Endothelial cell (in vitro differentiated cells): ENCODE measurements around the gene IL34. TPM values are rescaled to one million over a fixed set of nuclear protein-coding genes. Genes with fewer than 3 reads are reported as not detected.
A peak's percentile ranks its signal among the peaks of the same experiment; 100 is the strongest.
"Not testable (repeated sequence)": the region's sequence is repeated elsewhere in the genome, so short reads cannot be mapped to it uniquely, and the experiment has no call there.

ENCODE experiments used
- DNase-seq: peaks from one replicate; pipeline ENCODE4 v3.0.0; 2021; ENCODE audit warnings: low spot score
- H3K27ac Mint-ChIP-seq: one replicate; pipeline ENCODE4 v1.8.0; 2021; ENCODE audit warnings: mixed read lengths, inconsistent platforms; ENCODE audit not compliant: unreplicated experiment
- H3K27me3 Mint-ChIP-seq: one replicate; pipeline ENCODE4 v1.8.0; 2021; ENCODE audit warnings: mild to moderate bottlenecking, moderate library complexity, mixed read lengths, inconsistent platforms; ENCODE audit not compliant: unreplicated experiment
- H3K36me3 Mint-ChIP-seq: one replicate; pipeline ENCODE4 v1.8.0; 2021; ENCODE audit warnings: mild to moderate bottlenecking, low read depth, mixed read lengths, inconsistent platforms; ENCODE audit not compliant: unreplicated experiment
- H3K4me1 Mint-ChIP-seq: one replicate; pipeline ENCODE4 v1.8.0; 2021; ENCODE audit warnings: mild to moderate bottlenecking, mixed read lengths, inconsistent platforms; ENCODE audit not compliant: unreplicated experiment
- H3K4me3 Mint-ChIP-seq: one replicate; pipeline ENCODE4 v1.8.0; 2021; ENCODE audit warnings: mild to moderate bottlenecking, mixed read lengths, inconsistent platforms; ENCODE audit not compliant: unreplicated experiment
- H3K9me3 Mint-ChIP-seq: one replicate; pipeline ENCODE4 v1.8.0; 2021; ENCODE audit warnings: mixed read lengths, inconsistent platforms; ENCODE audit not compliant: unreplicated experiment
- total RNA-seq: library from RNA; stranded (reverse); fragmentation: NEBNext Ultra II Directional; extraction: Animal tissue kit (Norgen Biotek cat#: 25700); gene quantifications from one replicate; pipeline ENCODE4 v1.2.1, GENCODE V29; 2021; ENCODE audit not compliant: unreplicated experiment
- TF ChIP-seq, protein P1 (sequence below): fragments of 200-600 bp; sonication (generic); IDR thresholded peaks from one replicate; pipeline ENCODE4 v1.5.0; 2021; ENCODE audit warnings: antibody characterized with exemption; ENCODE audit not compliant: unreplicated experiment

IL34 gene
- total RNA-seq, 1 donor from 2014 or later, result 1.6 TPM

GRCh38 chr16:70642633-70643032 is 3.7 kb upstream of the IL34 start:
- no peaks in the 10 kb centered on the region for H3K27me3 Mint-ChIP-seq
- TF ChIP-seq, protein P1, sequence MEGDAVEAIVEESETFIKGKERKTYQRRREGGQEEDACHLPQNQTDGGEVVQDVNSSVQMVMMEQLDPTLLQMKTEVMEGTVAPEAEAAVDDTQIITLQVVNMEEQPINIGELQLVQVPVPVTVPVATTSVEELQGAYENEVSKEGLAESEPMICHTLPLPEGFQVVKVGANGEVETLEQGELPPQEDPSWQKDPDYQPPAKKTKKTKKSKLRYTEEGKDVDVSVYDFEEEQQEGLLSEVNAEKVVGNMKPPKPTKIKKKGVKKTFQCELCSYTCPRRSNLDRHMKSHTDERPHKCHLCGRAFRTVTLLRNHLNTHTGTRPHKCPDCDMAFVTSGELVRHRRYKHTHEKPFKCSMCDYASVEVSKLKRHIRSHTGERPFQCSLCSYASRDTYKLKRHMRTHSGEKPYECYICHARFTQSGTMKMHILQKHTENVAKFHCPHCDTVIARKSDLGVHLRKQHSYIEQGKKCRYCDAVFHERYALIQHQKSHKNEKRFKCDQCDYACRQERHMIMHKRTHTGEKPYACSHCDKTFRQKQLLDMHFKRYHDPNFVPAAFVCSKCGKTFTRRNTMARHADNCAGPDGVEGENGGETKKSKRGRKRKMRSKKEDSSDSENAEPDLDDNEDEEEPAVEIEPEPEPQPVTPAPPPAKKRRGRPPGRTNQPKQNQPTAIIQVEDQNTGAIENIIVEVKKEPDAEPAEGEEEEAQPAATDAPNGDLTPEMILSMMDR, result no peak
- no peaks in the 10 kb centered on the region for H3K36me3 Mint-ChIP-seq
- H3K4me3 Mint-ChIP-seq, result no peak overlapping the region
- no peak overlapping the region for H3K27ac Mint-ChIP-seq
- H3K9me3 Mint-ChIP-seq, result no peaks in the 10 kb centered on the region
- DNase-seq, result no peak
- H3K4me1 Mint-ChIP-seq, result no peaks in the 10 kb centered on the region

DNA sequence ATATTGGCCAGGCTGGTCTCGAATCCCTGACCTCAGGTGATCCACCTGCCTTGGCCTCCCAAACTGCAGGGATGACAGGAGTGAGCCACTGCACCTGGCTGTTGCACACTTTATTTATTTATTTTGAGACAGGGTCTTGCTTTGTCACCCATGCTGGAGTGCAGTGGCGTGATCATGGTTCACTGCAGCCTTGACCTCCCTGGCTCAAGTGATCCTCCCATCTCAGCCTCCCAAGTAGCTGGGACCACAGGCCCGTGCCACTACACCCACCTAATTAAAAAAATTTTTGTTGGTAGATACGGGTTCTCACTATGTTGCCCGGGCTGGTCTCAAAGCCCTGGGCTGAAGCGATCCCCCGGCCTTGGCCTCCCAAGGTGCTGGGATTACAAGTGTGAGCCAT is 3.1 kb upstream of the IL34 start:
- H3K27me3 Mint-ChIP-seq, result not testable (repeated sequence)

GRCh38 chr16:70644763-70645597 is 1.4 kb upstream of the IL34 start:
- no peak overlapping the region for H3K27ac Mint-ChIP-seq
- peaks cover 8% of the 10 kb centered on the region for H3K9me3 Mint-ChIP-seq
- no peak overlapping the region for H3K4me3 Mint-ChIP-seq
- no peaks in the 10 kb centered on the region for H3K27me3 Mint-ChIP-seq
- no peaks in the 10 kb centered on the region for H3K36me3 Mint-ChIP-seq
- TF ChIP-seq, protein P1, result no peak
- no peaks in the 10 kb centered on the region for H3K4me1 Mint-ChIP-seq
- no peak for DNase-seq

More for the DNA sequence above, 3.1 kb upstream of the IL34 start:
- DNase-seq, H3K4me3 Mint-ChIP-seq, H3K27ac Mint-ChIP-seq, H3K4me1 Mint-ChIP-seq, H3K9me3 Mint-ChIP-seq, H3K36me3 Mint-ChIP-seq: not testable (repeated sequence)

DNA sequence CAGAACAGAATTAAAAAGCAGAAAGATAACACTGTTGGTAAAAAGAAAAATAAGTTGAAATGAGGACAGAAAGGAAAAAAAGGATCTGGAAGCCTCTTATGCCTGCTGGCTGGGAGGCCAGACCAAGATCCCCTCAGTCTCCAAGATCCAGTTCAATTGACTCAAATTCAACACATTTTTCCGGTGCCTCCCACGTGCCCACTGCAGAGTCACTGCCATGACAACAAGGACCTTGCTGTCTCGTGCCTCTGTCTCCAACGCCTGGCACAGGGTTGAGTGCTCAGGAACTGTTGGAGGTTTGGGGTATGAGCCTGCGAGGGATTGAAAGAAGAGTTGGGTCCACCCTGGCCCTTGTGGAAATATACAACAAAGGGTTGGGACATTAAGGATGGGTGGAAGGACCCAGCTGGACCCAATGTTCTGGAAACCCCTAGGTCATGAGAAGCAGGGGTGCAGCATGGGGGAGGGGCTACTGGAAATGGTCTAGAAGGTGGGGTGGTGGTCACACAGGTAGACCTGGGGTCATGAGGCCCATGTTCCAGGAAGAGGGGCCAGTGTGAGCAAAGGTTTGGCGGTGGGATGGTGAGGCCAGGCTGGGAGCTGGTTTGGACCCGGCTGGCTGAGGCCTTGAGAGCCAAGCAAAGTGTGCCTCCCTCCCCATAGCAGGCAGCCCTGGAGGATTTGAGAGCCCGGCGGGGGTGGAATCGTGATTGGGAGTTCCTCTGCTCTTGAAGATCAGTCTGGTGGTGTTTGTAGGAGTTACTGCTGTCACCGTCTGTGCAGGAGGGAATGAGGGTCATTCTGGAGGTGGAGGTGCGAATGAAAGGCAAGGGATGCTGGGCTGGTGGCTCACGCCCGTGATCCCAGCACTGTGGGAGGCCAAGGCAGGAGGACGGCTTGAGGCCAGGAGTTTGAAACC is 1.3 kb downstream of the IL34 start:
- Mint-ChIP-seq H3K9me3 (peaks cover 8% of the 10 kb centered on the region), H3K27ac (peak overlapping the region; percentile 24), H3K4me1 (no peaks in the 10 kb centered on the region), H3K27me3 (no peaks in the 10 kb centered on the region), H3K4me3 (no peak overlapping the region), H3K36me3 (peaks cover 5% of the 10 kb centered on the region)
- TF ChIP-seq, protein P1, result no peak
- no peak for DNase-seq

DNA sequence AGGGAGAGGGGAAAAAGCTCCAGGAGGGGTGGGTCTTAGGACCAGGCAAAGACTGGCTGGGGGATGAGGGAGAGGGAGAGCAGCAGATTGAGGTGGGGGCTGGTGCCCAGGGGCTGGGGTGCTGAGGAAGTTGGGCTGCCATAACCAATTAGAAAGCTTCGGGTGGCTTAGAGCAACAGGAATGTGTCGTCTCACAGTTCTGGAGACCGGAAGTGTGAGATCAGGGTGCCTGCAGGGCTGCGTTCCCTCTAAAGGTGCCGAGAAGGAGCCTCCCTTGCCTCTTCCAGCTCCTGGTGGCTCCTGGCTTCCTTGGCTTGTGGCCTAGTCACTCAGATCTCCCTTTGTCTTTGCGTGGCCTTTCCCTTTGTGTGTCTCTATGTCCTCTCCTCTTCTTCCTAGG is 2.2 kb downstream of the IL34 start:
- Mint-ChIP-seq H3K4me1 (no peaks in the 10 kb centered on the region), H3K9me3 (peaks cover 8% of the 10 kb centered on the region), H3K27me3 (no peaks in the 10 kb centered on the region), H3K27ac (no peak overlapping the region), H3K4me3 (no peak overlapping the region), H3K36me3 (peaks cover 5% of the 10 kb centered on the region)
- DNase-seq, result no peak
- TF ChIP-seq, protein P1, result no peak
